SK-N-MC (cell line): Measurements from ENCODE around the gene CNTNAP4.

Source experiments
- EZH2 ChIP-seq: fragments of 200-600 bp; sonication (generic); IDR thresholded peaks from one replicate; pipeline ENCODE4 v1.6.1; 2017; ENCODE audit warnings: antibody characterized with exemption
- POLR2AphosphoS5 ChIP-seq: IDR thresholded peaks from 2 replicates; pipeline ENCODE4 v1.6.1; 2012; ENCODE audit warnings: mild to moderate bottlenecking, low read depth, low read length, borderline replicate concordance

GRCh38 chr16:76389126-76389525, 111.9 kb downstream of the CNTNAP4 start:
- no peak for TF ChIP-seq EZH2
- TF ChIP-seq POLR2AphosphoS5 = no peak
